Mesendoderm (in vitro differentiated cells): ENCODE measurements around the gene TXNDC17.

Experiments
- DNase-seq: peaks from one replicate; pipeline ENCODE4 v3.0.0; 2013
- H2AK5ac ChIP-seq: 2 replicates; pipeline ENCODE4 v1.6.1; 2013; ENCODE audit warnings: low read length, inconsistent platforms
- H2BK120ac ChIP-seq: 2 replicates; pipeline ENCODE4 v1.6.1; 2013; ENCODE audit warnings: low read depth, mild to moderate bottlenecking, low read length, moderate library complexity, mixed read lengths
- H2BK15ac ChIP-seq: replicated peaks from 2 replicates; pipeline ENCODE4 v1.6.1; 2013; ENCODE audit warnings: low read depth, mild to moderate bottlenecking, moderate library complexity
- H2BK5ac ChIP-seq: 2 replicates; pipeline ENCODE4 v1.6.1; 2013; ENCODE audit warnings: low read length, inconsistent platforms
- H3K18ac ChIP-seq: 2 replicates; pipeline ENCODE4 v1.6.1; 2013; ENCODE audit warnings: mild to moderate bottlenecking, low read length, mixed read lengths
- H3K23ac ChIP-seq: one replicate; pipeline ENCODE4 v1.6.1; 2013; ENCODE audit warnings: low read length
- H3K27ac ChIP-seq: 2 replicates; pipeline ENCODE4 v1.5.1; 2013; ENCODE audit warnings: low read depth, mild to moderate bottlenecking, inconsistent platforms, low read length, moderate library complexity
- H3K27me3 ChIP-seq: 2 replicates; pipeline ENCODE4 v1.6.1; 2013; ENCODE audit warnings: low read length, control low read depth, mild to moderate bottlenecking, inconsistent platforms; ENCODE audit not compliant: insufficient read depth, poor library complexity
- H3K36me3 ChIP-seq: 2 replicates; pipeline ENCODE4 v1.6.1; 2013; ENCODE audit warnings: low read length, inconsistent platforms; ENCODE audit not compliant: control insufficient read depth, insufficient read depth
- H3K4ac ChIP-seq: one replicate; pipeline ENCODE4 v1.6.1; 2013; ENCODE audit warnings: low read depth, mild to moderate bottlenecking, low read length, moderate library complexity
- H3K4me1 ChIP-seq: 2 replicates; pipeline ENCODE4 v1.6.1; 2013; ENCODE audit warnings: low read depth, low read length, inconsistent platforms; ENCODE audit not compliant: control insufficient read depth
- H3K4me2 ChIP-seq: 2 replicates; pipeline ENCODE4 v1.6.1; 2013; ENCODE audit warnings: low read length
- H3K4me3 ChIP-seq: 2 replicates; pipeline ENCODE4 v1.5.1; 2013; ENCODE audit warnings: mild to moderate bottlenecking, low read length
- H3K56ac ChIP-seq: one replicate; pipeline ENCODE4 v1.6.1; 2013; ENCODE audit warnings: low read length
- H3K79me1 ChIP-seq: 2 replicates; pipeline ENCODE4 v1.6.1; 2013; ENCODE audit warnings: low read length, inconsistent platforms
- H3K79me2 ChIP-seq: 2 replicates; pipeline ENCODE4 v1.6.1; 2013; ENCODE audit warnings: mild to moderate bottlenecking, low read length; ENCODE audit not compliant: control insufficient read depth, insufficient read depth
- H3K9ac ChIP-seq: 2 replicates; pipeline ENCODE4 v1.6.1; 2013; ENCODE audit warnings: low read length, inconsistent platforms
- H4K5ac ChIP-seq: one replicate; pipeline ENCODE4 v1.6.1; 2013; ENCODE audit warnings: low read length
- H4K8ac ChIP-seq: one replicate; pipeline ENCODE4 v1.6.1; 2013; ENCODE audit warnings: low read depth, mild to moderate bottlenecking, control low read depth, low read length, moderate library complexity
- WGBS: extraction: QIAGEN DNeasy Blood & Tissue Kit; methylation state at CpG from one replicate; pipeline ENCODE4 v1.1.7; 2013; ENCODE audit warnings: low lambda C conversion rate, missing lambda C conversion rate; ENCODE audit not compliant: insufficient coverage; ENCODE audit errors: extremely low coverage; 5-methylcytosine and 5-hydroxymethylcytosine counted together

TXNDC17 gene

DNA sequence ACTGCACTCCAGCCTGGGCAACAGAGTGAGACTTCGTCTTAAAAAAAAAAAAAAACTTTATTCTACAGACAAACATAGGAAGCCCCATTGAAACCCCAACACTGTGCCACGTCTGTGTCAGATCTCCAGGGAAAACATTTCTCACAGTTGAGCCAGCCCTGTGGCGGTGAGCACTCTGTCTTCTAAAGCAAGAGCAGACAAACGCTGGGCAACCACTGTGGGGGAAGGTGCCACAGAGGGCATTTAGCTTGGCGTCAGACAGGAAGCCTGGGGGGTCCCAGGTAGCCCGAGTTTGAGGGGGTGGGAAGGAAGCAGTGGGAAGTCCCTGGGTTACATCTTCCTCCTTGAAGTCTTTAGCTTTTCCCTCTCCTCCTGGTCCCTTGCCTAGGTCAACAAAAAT is 26.7 kb downstream of the TXNDC17 start:
- H3K9ac ChIP-seq, result no peak overlapping the region
- H3K18ac ChIP-seq, result no peak overlapping the region
- no peak overlapping the region for H2BK15ac ChIP-seq
- no peak overlapping the region for H4K5ac ChIP-seq
- no peaks in the 10 kb centered on the region for H3K36me3 ChIP-seq
- no peak overlapping the region for H3K4me3 ChIP-seq
- no peaks in the 10 kb centered on the region for H3K79me2 ChIP-seq
- H2BK120ac ChIP-seq, result no peak overlapping the region
- WGBS, result no CpG with 5 or more reads among the region's 6 CpGs
- no peak overlapping the region for H2AK5ac ChIP-seq
- no peak overlapping the region for H2BK5ac ChIP-seq
- no peak overlapping the region for H3K56ac ChIP-seq
- no peaks in the 10 kb centered on the region for H3K79me1 ChIP-seq
- no peak overlapping the region for H3K27ac ChIP-seq
- no peak overlapping the region for H3K4ac ChIP-seq
- no peak overlapping the region for H3K23ac ChIP-seq
- no peaks in the 10 kb centered on the region for H3K4me1 ChIP-seq
- H3K27me3 ChIP-seq, result no peaks in the 10 kb centered on the region
- no peak for DNase-seq
- H3K4me2 ChIP-seq, result no peak overlapping the region
- H4K8ac ChIP-seq, result no peak overlapping the region

- Histone ChIP-seq H3K56ac (no peak overlapping the region), H3K27me3 (no peaks in the 10 kb centered on the region), H2BK5ac (no peak overlapping the region), H3K9ac (no peak overlapping the region), H3K4ac (no peak overlapping the region), H3K27ac (no peak overlapping the region), H3K23ac (no peak overlapping the region), H3K4me3 (no peak overlapping the region), H3K4me1 (no peaks in the 10 kb centered on the region), H2BK120ac (no peak overlapping the region), H4K5ac (no peak overlapping the region), H4K8ac (no peak overlapping the region), H3K79me2 (no peaks in the 10 kb centered on the region), H3K36me3 (no peaks in the 10 kb centered on the region), H3K79me1 (no peaks in the 10 kb centered on the region), H3K18ac (no peak overlapping the region), H3K4me2 (no peak overlapping the region), H2BK15ac (no peak overlapping the region), H2AK5ac (no peak overlapping the region)
- WGBS, result no CpG with 5 or more reads among the region's 17 CpGs
- no peak for DNase-seq
Measured at GRCh38 chr17:6668219-6668618, 27.4 kb downstream of the TXNDC17 start.

DNA sequence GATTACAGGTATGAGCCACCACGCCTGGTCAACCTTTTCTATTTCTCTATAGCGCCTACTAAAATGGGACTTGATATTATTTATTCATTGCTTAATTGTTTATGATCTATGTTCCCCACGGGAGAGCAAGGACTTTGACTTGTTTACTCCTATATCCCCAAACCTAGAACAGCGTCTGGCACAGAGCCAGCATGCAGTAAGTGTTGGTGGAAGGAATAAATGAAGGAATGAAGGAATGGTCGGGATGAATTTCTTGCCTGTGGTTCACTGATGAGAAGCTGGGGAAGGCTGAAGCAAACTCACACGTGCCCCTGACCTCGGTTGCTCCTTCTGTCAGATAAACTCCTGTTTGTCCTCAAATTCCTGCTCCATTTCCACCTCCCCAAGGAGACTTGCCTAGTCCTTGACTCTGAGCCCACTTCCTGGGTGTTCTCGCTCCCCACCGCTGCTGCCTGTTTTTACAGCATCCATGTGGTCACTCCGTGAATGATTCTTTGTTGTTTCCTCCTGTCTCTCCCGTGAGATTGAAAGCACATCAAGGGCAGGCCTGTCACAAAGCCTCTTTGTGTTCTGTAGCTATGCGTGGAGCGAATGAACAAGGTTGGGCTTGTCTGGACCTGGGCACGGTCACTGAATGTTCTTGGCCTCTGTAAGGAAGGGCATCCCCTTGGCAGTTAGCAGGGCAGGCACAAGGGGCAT is 28.0 kb downstream of the TXNDC17 start:
- no peak overlapping the region for H3K23ac ChIP-seq
- no CpG with 5 or more reads among the region's 14 CpGs for WGBS

GRCh38 chr17:6669479-6670212 is 28.8 kb downstream of the TXNDC17 start:
- DNase-seq, result peak; percentile 17
- no peak overlapping the region for H3K4me3 ChIP-seq
- H3K4me1 ChIP-seq, result no peaks in the 10 kb centered on the region
- no peak overlapping the region for H4K5ac ChIP-seq
- H2BK5ac ChIP-seq, result no peak overlapping the region
- no peak overlapping the region for H3K4ac ChIP-seq
- no peak overlapping the region for H2BK15ac ChIP-seq
- H4K8ac ChIP-seq, result no peak overlapping the region
- H2AK5ac ChIP-seq, result no peak overlapping the region
- H3K79me2 ChIP-seq, result no peaks in the 10 kb centered on the region
- no peak overlapping the region for H2BK120ac ChIP-seq
- no peak overlapping the region for H3K56ac ChIP-seq
- no peaks in the 10 kb centered on the region for H3K36me3 ChIP-seq
- no peaks in the 10 kb centered on the region for H3K79me1 ChIP-seq
- no peak overlapping the region for H3K27ac ChIP-seq
- no peak overlapping the region for H3K9ac ChIP-seq
- no peak overlapping the region for H3K23ac ChIP-seq
- no peaks in the 10 kb centered on the region for H3K27me3 ChIP-seq
- no peak overlapping the region for H3K18ac ChIP-seq
- no peak overlapping the region for H3K4me2 ChIP-seq
- WGBS, result no CpG with 5 or more reads among the region's 10 CpGs

More for the DNA sequence above, 28.0 kb downstream of the TXNDC17 start:
- Histone ChIP-seq H2BK120ac (no peak overlapping the region), H3K4ac (no peak overlapping the region), H3K18ac (no peak overlapping the region), H3K4me2 (no peak overlapping the region), H4K5ac (no peak overlapping the region), H3K79me1 (no peaks in the 10 kb centered on the region), H3K4me1 (no peaks in the 10 kb centered on the region), H3K4me3 (no peak overlapping the region), H3K56ac (no peak overlapping the region), H2AK5ac (no peak overlapping the region), H4K8ac (no peak overlapping the region), H2BK15ac (no peak overlapping the region), H3K79me2 (no peaks in the 10 kb centered on the region), H3K27me3 (no peaks in the 10 kb centered on the region), H2BK5ac (no peak overlapping the region), H3K9ac (no peak overlapping the region), H3K27ac (no peak overlapping the region), H3K36me3 (no peaks in the 10 kb centered on the region)
- DNase-seq, result no peak

DNA sequence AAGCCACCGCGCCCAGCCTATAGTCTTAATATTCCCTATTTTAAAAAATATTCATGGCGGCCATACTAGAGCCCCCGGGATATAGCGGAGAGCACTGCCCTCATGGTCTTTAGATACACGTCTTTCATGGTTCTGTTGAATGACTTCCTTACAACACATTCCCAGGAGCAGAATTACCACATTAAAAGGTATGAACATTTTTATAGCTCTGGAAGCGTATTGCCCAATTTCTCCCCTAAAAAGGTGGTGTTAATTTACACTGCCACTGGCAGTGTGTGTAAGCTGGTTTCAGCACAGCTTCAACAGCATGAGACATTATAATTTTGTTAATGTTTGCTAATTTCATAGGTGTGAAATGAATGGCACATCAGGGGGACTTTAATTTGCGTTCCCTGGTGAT is 29.7 kb downstream of the TXNDC17 start:
- Histone ChIP-seq H3K79me1 (no peaks in the 10 kb centered on the region), H2BK120ac (no peak overlapping the region), H2BK15ac (no peak overlapping the region), H3K23ac (no peak overlapping the region), H3K27me3 (no peaks in the 10 kb centered on the region), H3K18ac (no peak overlapping the region), H4K5ac (no peak overlapping the region), H2AK5ac (no peak overlapping the region), H3K27ac (no peak overlapping the region), H3K4ac (no peak overlapping the region), H3K4me1 (no peaks in the 10 kb centered on the region), H3K56ac (no peak overlapping the region), H4K8ac (no peak overlapping the region), H3K79me2 (no peaks in the 10 kb centered on the region), H3K36me3 (no peaks in the 10 kb centered on the region), H3K9ac (no peak overlapping the region), H3K4me3 (no peak overlapping the region), H2BK5ac (no peak overlapping the region), H3K4me2 (no peak overlapping the region)
- no CpG with 5 or more reads among the region's 8 CpGs for WGBS
- DNase-seq, result no peak
